ENCODE data around the gene ASTL. TPM values are rescaled to one million over a fixed set of nuclear protein-coding genes. Genes with fewer than 3 reads are reported as not detected.

The ASTL gene
- total and polyA plus RNA-seq, 4 donors: not detected

DNA sequence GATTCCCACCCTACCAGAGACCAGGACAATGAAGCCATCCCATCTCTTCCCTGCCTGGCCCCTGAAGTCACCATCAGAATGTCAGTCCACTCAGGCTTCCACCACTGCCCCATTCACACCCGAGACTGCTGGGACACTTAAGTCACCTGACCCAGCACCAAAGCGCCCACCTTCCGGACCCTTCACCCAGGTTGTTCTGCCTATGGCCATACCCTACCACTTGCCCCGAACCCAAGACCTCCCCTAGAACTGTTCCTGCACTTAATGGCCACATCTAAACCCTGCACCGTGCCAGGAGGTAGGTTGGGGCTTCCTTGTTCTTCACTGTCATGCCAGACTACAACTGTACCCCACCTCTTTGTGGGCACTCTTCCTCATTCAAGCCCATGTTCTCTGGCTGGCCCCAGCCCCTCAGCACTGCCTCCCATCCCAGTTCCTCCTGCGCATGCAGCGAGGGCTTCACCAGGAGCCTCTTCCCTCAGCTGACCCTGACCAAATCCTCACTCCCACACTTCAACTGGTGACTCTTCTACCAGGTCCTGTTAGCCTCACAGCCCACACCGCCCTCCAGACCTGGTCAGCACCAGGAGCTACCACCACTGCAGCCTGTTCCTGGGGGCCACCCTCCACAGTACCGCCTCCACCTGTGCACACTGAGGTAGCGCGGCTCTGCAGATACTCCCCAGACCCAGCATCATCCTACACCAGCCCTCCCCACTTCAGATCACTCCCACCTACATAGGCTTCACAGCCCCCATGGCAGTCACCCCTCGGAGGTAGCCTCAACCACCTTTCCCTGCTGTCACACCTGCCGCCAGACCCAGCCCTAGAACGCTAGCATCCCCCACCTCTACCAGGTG is 13.7 kb downstream of the ASTL start:
- no peaks in the 10 kb centered on the region for H3K36me3 ChIP-seq (ENCODE audit: control insufficient read depth in 4 of 4, insufficient read depth in 3 of 4, low read depth in 1 of 4, low read length in 3 of 4)

DNA sequence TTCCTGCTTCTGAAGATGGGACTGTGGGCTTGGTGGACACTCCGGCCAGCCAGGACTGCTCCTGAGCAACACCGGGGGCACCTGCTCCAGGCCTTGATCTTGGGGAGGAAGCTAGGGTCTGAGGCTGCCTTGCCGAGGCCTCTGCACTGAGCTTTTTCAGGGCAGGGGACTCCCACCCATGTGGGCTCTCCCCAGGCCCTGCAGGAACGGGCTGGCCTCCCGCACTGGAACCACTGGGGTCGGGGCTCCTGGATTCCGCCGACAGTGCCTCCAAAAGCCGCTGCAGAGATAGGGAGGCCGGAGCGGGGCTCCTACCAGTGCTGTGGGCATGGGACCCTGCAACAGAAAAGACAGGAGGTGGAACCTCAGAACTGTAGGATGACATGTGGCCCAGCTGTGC is 14.4 kb downstream of the ASTL start:
- no peak overlapping the region for H3K9ac ChIP-seq (ENCODE audit: low read depth in 1 of 2, low read length in 2 of 2)
- no peak overlapping the region for H3K27ac ChIP-seq (ENCODE audit: low read depth in 1 of 2, low read length in 2 of 2)
- WGBS: 93% methylated on average over 11 of the region's 11 CpGs
- TF ChIP-seq HNF4A (conservative IDR thresholded peaks at IDR 0.05): no peak
- no peak for TF ChIP-seq EGR1 (IDR thresholded peaks at IDR 0.05; ENCODE audit: low read depth in 2 of 2)
- TF ChIP-seq, protein P1, sequence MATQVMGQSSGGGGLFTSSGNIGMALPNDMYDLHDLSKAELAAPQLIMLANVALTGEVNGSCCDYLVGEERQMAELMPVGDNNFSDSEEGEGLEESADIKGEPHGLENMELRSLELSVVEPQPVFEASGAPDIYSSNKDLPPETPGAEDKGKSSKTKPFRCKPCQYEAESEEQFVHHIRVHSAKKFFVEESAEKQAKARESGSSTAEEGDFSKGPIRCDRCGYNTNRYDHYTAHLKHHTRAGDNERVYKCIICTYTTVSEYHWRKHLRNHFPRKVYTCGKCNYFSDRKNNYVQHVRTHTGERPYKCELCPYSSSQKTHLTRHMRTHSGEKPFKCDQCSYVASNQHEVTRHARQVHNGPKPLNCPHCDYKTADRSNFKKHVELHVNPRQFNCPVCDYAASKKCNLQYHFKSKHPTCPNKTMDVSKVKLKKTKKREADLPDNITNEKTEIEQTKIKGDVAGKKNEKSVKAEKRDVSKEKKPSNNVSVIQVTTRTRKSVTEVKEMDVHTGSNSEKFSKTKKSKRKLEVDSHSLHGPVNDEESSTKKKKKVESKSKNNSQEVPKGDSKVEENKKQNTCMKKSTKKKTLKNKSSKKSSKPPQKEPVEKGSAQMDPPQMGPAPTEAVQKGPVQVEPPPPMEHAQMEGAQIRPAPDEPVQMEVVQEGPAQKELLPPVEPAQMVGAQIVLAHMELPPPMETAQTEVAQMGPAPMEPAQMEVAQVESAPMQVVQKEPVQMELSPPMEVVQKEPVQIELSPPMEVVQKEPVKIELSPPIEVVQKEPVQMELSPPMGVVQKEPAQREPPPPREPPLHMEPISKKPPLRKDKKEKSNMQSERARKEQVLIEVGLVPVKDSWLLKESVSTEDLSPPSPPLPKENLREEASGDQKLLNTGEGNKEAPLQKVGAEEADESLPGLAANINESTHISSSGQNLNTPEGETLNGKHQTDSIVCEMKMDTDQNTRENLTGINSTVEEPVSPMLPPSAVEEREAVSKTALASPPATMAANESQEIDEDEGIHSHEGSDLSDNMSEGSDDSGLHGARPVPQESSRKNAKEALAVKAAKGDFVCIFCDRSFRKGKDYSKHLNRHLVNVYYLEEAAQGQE (IDR thresholded peaks at IDR 0.05): no peak
- no peak for TF ChIP-seq RXRA (IDR thresholded peaks at IDR 0.05)
- no peak for TF ChIP-seq YY1 (IDR thresholded peaks at IDR 0.05)
- no peak for TF ChIP-seq RAD21 (IDR thresholded peaks at IDR 0.05)
- no peak overlapping the region for H3K4me3 ChIP-seq (ENCODE audit: low read depth in 1 of 3, low read length in 3 of 3)
- H3K27me3 ChIP-seq (ENCODE audit: control insufficient read depth in 4 of 4, insufficient read depth in 4 of 4, low read length in 3 of 4): no peaks in the 10 kb centered on the region
- H3K9me3 ChIP-seq (ENCODE audit: control insufficient read depth in 4 of 4, low read length in 3 of 4): no peaks in the 10 kb centered on the region
- H3K4me1 ChIP-seq (ENCODE audit: control insufficient read depth in 4 of 4, insufficient read depth in 4 of 4, low read length in 3 of 4): no peaks in the 10 kb centered on the region
- no peak for DNase-seq (ENCODE audit: low spot score)
- no peaks in the 10 kb centered on the region for H3K36me3 ChIP-seq (ENCODE audit: control insufficient read depth in 4 of 4, insufficient read depth in 3 of 4, low read depth in 1 of 4, low read length in 3 of 4)

More for the DNA sequence above, 13.7 kb downstream of the ASTL start:
- WGBS: 94% methylated on average over 14 of the region's 14 CpGs
- H3K4me1 ChIP-seq (ENCODE audit: control insufficient read depth in 4 of 4, insufficient read depth in 4 of 4, low read length in 3 of 4): no peaks in the 10 kb centered on the region
- no peak overlapping the region for H3K4me3 ChIP-seq (ENCODE audit: low read depth in 1 of 3, low read length in 3 of 3)
- DNase-seq (ENCODE audit: low spot score): no peak
- H3K9me3 ChIP-seq (ENCODE audit: control insufficient read depth in 4 of 4, low read length in 3 of 4): no peaks in the 10 kb centered on the region
- no peak overlapping the region for H3K9ac ChIP-seq (ENCODE audit: low read depth in 1 of 2, low read length in 2 of 2)
- H3K27me3 ChIP-seq (ENCODE audit: control insufficient read depth in 4 of 4, insufficient read depth in 4 of 4, low read length in 3 of 4): no peaks in the 10 kb centered on the region
- TF ChIP-seq TAF1 (conservative IDR thresholded peaks at IDR 0.05) (no peak), EGR1 (IDR thresholded peaks at IDR 0.05; ENCODE audit: low read depth in 2 of 2) (no peak), HNF4G (IDR thresholded peaks at IDR 0.05) (no peak), GABPA (IDR thresholded peaks at IDR 0.05 in 1 of 2, conservative IDR thresholded peaks at IDR 0.05 in 1 of 2) (no peak), FOXA2 (IDR thresholded peaks at IDR 0.05) (no peak)
- TF ChIP-seq, protein P1 (IDR thresholded peaks at IDR 0.05): no peak
- TF ChIP-seq, protein P2, sequence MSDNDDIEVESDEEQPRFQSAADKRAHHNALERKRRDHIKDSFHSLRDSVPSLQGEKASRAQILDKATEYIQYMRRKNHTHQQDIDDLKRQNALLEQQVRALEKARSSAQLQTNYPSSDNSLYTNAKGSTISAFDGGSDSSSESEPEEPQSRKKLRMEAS (IDR thresholded peaks at IDR 0.05): no peak
- TF ChIP-seq, protein P3, sequence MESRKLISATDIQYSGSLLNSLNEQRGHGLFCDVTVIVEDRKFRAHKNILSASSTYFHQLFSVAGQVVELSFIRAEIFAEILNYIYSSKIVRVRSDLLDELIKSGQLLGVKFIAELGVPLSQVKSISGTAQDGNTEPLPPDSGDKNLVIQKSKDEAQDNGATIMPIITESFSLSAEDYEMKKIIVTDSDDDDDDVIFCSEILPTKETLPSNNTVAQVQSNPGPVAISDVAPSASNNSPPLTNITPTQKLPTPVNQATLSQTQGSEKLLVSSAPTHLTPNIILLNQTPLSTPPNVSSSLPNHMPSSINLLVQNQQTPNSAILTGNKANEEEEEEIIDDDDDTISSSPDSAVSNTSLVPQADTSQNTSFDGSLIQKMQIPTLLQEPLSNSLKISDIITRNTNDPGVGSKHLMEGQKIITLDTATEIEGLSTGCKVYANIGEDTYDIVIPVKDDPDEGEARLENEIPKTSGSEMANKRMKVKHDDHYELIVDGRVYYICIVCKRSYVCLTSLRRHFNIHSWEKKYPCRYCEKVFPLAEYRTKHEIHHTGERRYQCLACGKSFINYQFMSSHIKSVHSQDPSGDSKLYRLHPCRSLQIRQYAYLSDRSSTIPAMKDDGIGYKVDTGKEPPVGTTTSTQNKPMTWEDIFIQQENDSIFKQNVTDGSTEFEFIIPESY (IDR thresholded peaks at IDR 0.05): no peak
- H3K27ac ChIP-seq (ENCODE audit: low read depth in 1 of 2, low read length in 2 of 2): no peak overlapping the region

Data from liver (tissue), 9 donors.